OCI-M2 (cell line): ENCODE results near the gene PLK2.
A peak's percentile ranks its signal among the peaks of the same experiment; 100 is the strongest.

ENCODE experiments used
- DNase-seq: peaks from one replicate; lab custom pipeline; 2025; ENCODE audit not compliant: unreplicated experiment; lab: John Stamatoyannopoulos, UW

PLK2 gene

DNA sequence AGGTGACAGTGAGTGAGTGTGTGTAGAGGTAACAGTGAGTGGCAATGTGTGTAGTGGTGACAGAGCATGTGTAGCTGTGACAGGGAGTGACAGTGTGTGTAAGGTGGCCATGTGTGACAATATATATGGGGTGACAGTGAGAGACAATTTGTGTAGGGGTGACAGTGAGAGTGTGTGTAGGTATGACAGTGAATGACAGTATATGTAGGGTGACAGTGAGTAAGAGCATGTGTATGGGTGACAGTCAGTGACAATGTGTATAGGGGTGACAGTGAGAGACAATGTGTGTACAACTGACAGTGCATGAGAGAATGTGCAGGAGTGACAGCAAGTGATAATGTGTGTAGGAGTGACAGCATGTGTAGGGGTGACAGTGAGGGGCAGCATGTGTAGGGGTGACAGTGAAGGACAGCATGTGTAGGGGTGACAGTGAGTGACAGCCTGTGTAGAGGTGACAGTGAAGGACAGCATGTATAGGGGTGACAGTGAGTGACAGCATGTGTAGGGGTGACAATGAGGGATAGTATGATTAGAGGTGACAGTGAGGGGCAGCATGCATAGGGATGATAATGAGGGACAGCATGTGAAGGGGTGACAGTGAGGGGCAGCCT, 21.3 kb upstream of the PLK2 start:
- DNase-seq, result no peak

DNA sequence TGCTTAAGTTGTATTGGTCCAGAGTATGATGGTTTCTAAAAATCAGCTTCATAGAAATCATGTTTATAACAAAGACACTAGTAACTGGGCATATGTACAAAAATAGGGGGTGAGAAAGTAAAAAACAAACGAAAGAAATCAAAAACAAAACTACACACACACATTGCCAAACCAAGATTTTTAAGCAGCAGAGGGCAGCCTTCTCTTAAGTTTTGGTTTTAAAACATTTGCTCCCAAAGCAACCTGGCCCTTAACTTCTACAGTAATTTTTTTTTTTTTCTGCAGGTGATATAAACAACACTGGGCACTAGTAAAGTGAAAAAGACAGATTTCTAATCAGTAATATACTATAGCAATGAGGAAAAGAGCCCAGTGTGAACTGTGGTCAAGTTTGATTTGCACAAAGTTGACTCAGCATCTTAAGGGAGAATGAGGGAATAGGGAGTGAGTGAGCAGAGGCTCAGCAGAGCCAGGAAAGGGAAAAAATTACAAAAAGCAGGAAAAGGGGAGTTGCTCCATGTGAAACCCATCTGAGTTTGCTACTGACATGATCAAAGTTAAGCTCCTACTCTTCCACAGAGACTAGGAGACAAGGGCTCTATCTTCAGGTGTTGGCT, 18.0 kb upstream of the PLK2 start:
- no peak for DNase-seq

DNA sequence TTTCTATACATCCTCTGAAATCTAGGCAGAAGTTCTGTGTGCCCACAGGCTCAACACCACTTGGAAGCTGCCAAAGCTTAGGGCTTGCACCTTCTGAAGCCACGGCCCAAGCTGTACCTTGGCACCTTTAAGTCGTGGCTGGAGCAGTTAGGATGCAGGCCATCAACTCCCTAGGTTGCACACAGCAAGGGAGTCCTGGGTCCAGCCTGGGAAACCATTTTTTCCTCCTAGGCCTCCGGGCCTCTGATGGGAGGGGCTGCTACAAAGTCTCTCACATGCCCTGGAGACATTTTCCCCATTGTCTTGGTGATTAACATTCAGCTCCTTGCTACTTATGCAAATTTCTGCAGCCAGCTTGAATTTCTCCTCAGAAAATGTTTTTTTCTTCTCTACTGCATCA, 15.5 kb upstream of the PLK2 start:
- DNase-seq, result no peak

DNA sequence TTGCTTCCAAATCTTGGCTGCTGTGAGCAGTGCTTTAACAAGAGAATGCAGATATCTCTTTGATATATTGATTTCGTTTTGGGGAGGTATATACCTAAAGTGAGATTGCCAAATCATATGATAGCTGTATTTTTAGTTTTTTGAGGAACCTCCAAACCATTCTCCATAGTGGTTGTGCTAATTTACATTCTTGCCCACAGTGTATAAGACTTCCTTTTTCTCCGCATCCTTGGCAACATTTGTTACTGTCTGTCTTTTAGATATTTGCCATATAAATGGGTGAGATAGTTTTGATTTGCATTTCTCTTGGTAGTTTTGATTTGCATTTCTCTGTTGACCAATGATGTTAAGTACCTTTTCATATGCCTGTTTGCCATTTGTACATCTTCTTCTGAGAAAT, 10.0 kb upstream of the PLK2 start:
- no peak for DNase-seq

DNA sequence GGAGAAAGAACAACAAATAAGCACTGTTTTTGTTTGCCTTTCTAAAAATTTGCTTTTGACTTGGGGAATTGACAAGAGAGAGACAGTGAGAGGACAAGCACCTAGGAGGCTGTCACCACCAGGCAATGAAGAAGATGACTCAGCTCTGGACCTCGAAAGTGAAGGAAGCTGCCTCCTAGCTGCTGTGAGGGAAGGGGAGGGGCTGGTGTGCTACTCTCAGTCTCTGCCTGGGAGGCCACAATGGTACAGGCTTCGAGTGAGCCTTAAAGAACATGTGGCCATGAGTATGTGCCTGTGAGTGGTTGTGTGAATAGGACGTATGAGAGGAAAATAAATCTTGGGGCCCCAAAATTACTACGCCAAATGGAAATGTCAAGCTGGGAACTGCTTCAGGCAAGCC, 7.1 kb upstream of the PLK2 start:
- no peak for DNase-seq

DNA sequence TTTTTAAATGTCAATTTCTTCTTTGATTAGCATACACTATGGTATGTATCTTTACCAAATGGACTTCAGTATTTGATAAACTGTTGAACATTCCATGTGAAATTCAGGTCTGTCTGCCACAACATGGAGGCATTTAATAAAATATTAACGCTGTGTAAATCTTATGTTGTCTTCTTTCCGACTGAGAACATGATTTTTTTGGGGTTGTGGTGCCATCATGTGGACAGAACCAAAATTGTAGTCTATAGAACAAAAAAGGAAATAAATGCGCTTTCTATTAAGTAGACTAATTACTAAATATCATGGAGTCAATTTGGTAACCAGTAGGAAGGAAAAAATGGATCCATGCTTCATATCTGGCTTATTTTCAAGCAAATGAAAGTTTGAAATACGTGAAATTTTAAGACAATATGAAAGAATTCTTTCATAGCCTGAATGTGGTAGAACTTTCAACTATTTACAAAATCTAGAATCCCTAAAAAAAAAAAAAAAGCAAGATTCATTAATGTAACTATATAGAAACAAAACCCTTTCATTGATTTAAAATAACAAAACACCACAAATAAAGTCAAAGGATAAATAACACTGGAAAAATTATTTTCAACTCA, 2.8 kb upstream of the PLK2 start:
- no peak for DNase-seq

DNA sequence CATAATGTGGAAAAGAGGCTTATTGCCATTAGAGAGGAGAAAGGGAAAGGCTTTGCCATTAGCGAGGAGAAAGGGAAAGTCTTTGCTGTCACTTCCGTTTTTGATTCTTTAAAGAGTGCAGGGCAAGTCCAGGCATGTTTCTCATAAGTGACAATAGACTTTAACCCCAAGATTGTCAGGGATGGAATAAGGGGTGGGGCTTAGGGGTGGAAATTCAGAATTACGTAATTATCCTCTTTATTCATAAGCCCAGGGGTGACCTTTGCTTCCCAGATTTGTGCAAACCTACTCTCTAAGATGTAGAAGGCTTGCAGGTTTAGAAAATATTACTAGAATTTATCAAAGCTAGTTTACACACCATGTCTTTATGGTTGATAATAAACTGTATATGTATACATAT, 2.3 kb upstream of the PLK2 start:
- no peak for DNase-seq

DNA sequence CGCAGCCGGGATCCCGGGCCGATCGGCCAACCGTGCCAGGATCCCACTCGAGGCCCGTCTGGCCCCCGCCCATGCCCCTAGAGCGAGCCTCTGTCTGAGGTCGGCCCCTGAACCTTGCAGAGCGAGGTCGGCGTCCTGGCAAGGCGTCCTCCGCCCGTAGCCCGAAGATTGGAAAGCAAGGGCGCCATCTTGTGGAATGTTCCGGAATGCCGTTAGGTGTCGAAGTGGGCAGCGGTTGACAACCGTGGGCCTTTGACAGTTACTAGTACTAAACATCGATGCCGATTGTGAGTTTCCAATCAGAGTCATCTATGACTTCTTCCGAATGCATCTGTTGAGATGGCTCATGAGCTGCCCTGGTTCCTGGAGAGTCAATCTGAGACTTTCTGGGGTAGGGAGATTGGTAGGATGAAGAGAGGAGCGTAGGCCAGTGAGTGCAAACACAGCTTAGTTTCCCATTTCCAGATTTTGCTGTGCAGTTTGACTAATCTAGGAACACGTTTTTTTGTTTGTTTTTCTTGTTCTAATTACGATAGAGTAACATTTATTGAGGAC, 923 bp upstream of the PLK2 start:
- DNase-seq, result peak; percentile 56

DNA sequence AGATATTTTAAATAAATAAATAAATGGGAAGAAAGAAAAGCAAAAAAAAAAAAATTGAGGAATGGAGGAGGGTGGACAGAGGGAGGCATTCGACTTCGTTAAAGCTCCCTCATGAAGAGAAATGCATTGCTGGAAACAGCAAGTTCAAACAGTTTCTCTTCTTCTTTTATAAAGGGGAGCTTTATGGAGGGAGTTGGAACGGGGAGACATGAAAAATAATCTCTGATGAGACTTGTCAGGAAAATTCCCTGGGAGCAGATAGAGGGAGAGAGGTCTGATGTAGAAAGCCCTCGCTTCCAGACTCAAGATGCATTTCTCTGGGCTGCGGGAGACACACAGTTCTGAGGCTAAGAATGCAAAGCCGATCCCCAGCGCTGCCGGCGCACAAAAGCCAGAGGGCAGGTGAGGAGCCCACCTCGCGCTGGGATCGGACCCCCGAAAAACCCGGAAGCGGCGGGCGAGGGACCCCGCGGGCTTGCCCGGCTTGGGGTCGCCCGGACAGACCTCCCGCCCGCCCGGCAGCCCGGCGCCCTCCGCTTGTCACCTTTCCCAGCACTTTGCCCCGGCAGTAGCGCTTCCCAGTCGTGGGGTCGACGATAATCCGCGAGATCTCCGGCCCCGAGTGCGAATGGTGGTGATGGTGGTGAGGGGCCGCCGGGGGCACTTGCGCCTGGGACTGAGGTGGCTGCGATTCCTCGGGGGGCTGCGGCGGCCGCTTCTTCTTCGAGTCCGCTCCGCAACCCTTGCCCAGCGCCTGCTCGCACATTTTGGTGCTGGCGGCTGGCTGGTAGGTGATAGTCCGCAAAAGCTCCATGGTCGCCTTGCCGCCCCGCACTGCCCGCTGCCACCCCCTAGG, 512 bp downstream of the PLK2 start:
- DNase-seq, result no peak

DNA sequence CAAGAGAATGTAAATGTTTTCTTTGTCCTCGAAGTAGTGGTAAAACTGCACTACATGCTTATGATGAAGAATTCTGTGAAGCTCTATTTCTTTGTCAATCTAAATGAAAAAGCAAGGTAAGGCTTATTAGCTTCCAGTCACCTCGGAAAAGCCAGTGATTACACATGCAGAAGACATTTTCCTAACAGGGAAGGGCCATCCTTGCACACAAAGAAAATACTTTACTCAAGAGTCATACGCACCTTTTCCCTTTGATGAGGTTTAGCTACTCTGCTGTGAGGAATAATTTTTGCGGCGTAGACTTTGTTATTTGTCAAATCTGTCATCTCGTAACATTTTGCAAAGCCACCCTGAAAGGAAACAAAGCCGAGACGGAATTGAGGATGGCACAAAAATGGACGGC, 1.1 kb downstream of the PLK2 start:
- no peak for DNase-seq

DNA sequence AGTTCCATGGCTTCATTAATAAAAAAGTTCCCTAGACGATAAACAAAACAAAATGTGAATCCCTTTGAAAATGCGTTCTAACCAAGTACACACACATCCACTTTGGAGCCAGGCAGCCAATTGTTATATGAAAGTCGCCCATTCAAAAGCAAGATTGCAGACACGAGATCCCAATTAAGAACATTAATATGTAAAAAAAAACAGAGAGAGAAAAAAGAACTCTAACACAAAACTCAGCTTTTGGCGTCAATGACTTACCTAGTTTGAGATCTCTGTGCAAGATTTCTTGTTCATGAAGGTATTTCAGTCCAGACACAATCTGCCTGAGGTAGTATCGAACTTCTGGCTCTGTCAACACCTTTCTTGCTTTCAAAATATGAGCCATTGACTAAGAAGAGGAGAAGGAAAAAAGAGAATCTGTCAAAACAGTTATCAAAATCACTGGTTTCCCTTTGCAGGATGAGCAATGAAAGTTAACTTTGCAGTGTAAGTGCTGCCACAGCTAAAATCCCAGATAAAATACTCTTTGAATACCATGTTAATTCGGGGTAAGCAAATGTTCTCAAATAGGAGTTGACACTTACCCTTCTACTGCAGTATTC, 1.6 kb downstream of the PLK2 start:
- DNase-seq, result no peak

DNA sequence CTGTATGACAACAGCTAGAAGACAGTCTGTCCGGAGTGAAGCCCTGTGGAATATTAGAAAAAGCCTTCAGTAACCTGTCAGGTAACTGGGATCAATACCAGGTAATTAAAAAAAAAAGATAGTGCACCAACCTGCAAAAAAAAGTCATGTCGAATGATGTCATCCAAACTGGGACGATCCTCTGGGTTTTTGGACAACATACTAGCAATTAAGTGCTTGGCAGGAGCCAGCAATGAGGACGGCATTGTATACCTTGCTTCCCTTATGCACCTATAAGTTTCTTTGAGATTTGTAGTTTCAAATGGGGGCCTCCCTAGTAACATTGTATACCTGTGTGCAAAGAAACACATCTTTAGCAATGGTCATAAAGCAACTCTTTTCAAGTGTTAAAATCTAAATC, 2.8 kb downstream of the PLK2 start:
- DNase-seq, result no peak

DNA sequence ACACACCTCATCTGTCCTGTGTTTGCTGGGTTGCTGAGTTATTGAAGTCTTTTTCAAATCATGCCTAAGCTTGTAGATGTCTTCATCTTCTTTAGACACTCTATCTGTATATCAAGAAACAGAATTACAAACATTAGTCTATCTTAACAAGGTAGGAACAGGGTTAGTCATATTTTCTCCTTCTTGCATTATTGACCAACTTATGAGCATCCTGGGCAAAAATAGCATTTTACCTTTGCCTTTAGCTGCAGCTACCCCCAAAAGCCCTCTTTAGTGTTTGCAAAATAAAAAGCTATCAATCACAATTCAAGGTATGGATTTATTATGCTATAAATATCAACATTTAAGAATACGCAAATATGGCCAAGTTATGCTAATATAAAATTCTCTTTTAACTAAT, 3.4 kb downstream of the PLK2 start:
- no peak for DNase-seq

DNA sequence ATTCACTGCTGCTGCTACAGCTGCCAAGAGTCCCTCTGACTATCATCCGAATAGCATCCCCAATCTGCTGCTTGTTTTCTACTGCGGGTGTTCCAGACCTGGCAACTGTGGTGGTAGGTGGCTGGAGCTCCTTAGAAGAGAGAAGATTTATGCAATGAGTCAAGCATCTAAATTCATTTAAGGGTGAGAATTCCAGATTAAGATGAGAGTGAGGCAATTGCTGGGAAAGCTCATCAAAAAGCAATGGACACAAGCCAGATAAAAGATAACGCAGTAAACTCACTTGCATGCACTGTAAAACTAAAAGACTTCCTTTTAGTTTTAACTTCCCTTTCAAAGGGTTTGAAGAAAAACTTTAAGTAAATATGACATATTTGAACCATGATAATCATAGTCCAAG, 3.9 kb downstream of the PLK2 start:
- DNase-seq, result no peak

DNA sequence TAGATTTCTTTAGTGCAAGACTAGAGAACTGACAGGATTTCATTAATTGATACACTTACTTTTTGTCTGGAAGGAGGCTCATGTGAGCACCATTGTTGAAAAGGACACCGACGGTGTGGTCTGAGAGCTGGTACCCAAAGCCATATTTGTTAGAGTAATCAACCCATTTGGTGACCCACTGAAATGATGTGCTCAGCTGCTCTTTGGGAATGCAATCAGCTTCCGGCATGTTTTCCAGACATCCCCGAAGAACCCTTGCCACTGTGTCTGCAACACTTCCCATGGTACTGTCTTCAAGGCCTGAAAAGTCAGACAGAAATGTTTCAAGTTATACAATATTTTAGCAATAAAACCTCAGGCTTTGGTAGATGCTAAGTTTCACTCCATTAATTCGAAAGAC, 4.4 kb downstream of the PLK2 start:
- no peak for DNase-seq

DNA sequence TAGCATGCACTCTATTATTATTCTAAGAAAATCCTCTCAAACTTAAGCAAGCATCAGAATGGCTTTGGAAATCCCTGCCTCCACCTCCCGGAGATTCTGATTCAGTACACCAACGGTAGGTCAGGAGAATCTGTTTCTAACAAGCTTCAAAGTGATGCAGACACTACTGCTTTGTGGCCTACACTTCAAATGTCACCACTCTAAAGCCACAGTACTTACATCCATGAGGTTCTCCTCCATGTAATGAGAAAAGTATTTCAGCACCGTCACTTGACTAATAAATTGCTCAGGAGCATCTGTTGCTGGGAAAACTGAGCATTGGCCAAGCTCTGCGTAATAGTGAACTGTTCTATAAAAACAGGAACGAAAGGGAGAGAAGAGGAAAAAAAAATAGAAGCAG, 4.8 kb downstream of the PLK2 start:
- DNase-seq, result no peak

DNA sequence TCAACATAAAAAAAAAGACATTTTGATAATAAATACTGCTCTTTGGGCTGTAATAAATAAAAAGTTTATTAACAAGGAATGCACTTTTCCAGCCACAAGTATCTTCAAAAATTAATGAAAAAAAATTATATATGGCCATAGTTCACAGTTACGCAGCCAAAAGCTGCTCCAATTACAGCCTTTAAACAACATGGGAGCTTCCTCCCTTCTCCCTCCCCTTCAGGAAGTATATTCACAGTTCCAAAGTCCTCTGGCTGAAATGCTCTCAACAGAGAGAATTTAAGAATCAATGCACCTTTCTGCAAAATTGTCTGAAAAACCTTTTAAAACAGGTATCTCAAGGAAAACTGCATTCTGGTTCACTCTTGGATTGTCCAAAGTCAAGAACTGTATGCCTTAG, 5.9 kb downstream of the PLK2 start:
- DNase-seq, result no peak

DNA sequence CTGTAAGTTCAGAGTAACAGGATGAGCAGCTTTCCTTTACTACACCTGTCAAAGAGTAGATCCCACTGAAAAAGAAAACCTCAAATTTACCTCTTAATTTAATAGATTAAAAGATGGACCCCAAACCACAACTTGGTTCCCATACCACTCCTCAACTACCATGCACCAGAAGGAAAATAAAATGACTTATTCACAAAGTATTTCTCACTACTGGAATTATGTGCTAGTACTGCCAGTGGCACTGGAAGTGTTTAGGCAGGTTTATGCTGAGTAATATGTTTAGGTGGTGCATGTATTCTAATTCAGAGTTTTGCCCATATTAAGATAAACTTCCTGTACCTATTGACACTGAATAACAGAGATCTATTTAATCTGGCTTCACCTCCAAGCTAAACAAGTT, 6.6 kb downstream of the PLK2 start:
- no peak for DNase-seq

DNA sequence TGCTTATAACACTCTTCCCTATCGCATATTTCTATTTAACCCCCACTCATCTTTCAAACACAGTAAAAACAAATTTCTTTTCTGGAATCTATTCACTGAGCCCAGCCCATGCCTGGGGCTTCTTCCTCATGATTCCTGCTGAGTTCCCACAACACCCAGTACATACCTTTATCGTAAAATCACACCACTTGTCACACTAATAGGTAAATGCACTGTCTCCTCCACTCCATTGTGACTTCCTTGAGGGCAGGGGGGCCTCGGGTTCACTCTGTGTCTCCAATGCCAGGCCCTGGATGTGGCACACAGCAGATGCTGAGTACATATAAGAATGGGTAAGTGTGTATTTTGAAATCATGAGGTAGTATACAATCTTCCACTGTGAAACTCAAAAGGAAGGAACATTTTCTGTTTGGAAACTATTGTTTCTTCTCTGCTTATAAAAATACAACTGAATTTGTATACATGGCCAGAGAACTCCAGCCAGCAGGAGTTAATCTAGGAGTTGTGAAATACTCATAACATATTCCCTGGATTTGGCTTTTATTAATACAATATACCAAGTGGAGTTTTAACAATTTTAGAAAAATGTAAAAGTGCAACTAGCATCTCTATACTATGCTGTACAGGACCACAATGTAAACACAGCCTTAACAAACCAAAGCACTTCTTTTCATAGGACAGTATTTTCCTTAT, 7.2 kb downstream of the PLK2 start:
- no peak for DNase-seq

DNA sequence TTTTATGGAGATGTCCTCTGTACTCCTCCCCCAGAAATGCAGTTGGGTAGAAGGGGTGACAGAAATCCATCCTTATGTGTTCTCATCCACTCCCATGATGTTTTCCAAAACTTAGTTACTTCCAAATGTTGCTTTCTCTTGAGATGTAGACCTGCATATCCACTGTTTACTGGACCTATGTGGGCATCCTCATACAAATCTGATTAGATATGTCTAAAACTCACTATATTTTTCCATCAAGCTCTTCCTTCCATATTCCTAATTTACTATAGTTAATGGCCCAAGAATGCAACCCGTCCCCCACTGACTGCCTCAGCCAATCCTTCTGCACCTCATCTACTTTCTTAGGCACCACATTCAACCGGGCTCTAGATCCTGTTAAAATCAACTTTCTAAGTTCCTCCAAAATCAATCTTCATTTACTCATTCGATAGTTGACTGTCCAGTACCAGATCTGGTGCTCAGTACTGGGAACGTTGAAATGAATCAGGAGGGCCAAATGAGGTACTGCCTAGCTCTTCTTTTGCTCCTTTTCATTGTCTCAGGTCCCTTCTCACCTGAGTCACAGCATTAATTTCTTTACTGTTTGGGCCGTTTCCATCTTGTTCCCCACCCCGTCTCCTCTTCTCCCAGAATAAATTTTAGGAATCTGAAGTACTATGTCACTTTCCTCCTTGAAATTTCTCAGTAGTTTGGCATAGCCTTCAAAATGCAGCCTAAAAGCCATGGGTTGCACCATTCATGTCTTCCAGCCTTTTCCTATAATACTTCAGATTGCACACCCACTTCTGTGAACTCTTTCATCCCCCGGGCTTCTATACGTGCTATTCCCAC, 7.9 kb downstream of the PLK2 start:
- DNase-seq, result no peak
